ENCODE results near the gene DHRSX.
A peak's percentile ranks its signal among the peaks of the same experiment; 100 is the strongest.
"Not testable (repeated sequence)": the region's sequence is repeated elsewhere in the genome, so short reads cannot be mapped to it uniquely, and the experiment has no call there.

The DHRSX gene

DNA sequence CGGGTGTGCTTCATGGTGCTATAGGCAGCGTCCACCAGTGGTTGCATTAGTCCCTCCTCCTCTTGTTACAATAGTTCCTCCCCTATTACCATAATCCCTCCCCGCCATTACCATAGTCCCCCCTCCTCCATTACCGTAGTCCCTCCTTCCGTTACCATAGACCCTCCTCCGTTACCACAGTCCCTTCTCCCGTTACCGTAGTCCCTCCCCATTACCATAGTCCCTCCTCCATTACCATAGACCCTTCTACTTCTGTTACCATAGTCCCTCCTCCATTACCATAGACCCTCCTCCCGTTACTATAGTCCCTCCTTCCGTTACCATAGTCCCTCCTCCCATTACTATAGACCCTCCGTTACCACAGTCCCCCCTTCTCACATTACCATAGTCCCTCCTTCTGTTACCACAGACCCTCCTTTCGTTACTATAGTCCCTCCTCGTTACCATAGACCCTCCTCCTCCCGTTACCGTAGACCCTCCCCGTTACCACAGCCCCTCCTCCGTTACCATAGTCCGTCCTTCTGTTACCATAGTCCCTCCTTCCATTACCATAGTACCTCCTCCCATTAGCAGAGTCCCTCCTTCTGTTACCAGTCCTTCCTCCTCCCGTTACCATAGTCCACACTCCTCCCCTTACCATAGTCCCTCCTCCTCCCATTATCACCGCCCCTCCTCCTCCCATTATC, 129.6 kb downstream of the DHRSX start:
- no peak overlapping the region for H3K27ac ChIP-seq
- TF ChIP-seq EZH2 (IDR thresholded peaks at IDR 0.05) (no peak), POLR2AphosphoS5 (IDR thresholded peaks at IDR 0.05; ENCODE audit: borderline replicate concordance, low read depth, low read length) (no peak), FOXP2 (optimal IDR thresholded peaks at IDR 0.05; ENCODE audit: control extremely low read depth, extremely low read length, insufficient read depth) (no peak)
- H3K4me3 ChIP-seq, result peak overlapping the region; percentile 49; the same call in 1 of the 2 replicates
- peak; percentile 24 for DNase-seq (ENCODE audit: low read depth, low spot score)
- H3K9me3 ChIP-seq (ENCODE audit: low read depth, low read length), result no peaks in the 10 kb centered on the region
- H3K9ac ChIP-seq (ENCODE audit: insufficient read length), result no peak overlapping the region
- no peaks in the 10 kb centered on the region for H3K36me3 ChIP-seq (ENCODE audit: insufficient read depth, low read length)

DNA sequence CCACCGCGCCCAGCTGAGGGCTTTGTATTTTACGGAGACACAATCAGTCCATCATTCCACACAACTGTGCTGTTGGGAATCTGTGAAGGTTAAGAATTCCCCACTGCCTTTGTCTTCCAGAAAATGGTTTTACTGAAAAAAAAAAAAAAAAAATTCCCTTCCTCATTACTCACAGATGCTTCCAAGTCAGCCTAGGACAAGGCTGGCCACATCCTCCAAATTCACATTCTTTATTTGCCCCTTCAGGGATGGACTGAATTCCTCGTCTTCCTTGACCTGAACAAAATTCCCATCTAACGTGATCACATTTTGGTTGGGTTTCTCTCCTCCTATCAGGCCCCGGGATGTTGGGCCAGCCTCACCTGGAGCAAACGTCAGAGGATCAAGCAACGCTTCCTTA, 130.3 kb downstream of the DHRSX start:
- Histone ChIP-seq H3K9ac (ENCODE audit: insufficient read length) (no peak overlapping the region), H3K36me3 (ENCODE audit: insufficient read depth, low read length) (no peaks in the 10 kb centered on the region), H3K27ac (no peak overlapping the region), H3K9me3 (ENCODE audit: low read depth, low read length) (no peaks in the 10 kb centered on the region), H3K4me3 (peak overlapping the region; percentile 49; the same call in 1 of the 2 replicates)
- DNase-seq (ENCODE audit: low read depth, low spot score), result no peak
- no peak for TF ChIP-seq POLR2AphosphoS5 (IDR thresholded peaks at IDR 0.05; ENCODE audit: borderline replicate concordance, low read depth, low read length)
- TF ChIP-seq FOXP2 (optimal IDR thresholded peaks at IDR 0.05; ENCODE audit: control extremely low read depth, extremely low read length, insufficient read depth), result no peak
- TF ChIP-seq EZH2 (IDR thresholded peaks at IDR 0.05), result no peak

DNA sequence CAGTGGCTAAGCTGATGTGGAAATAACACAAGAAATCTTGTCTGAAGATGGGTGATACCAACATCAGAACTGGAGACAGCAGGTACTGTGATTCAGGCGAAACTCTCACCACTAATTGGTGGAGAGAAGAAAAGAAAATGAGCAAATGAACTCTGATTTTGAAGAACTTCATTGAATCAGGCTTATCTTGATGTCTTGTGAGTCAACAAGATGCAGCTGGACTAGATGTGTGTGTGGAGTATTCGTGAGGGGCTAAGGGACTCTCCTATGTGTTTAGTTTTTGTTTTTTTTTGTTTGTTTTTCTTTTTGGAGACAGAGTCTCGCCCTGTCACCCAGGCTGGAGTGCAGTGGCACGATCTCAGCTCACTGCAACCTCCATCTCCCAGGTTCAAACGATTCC, 131.6 kb downstream of the DHRSX start:
- Histone ChIP-seq H3K27ac (no peak overlapping the region), H3K4me3 (no peak overlapping the region), H3K9ac (ENCODE audit: insufficient read length) (no peak overlapping the region), H3K36me3 (ENCODE audit: insufficient read depth, low read length) (no peaks in the 10 kb centered on the region), H3K9me3 (ENCODE audit: low read depth, low read length) (no peaks in the 10 kb centered on the region)
- no peak for TF ChIP-seq EZH2 (IDR thresholded peaks at IDR 0.05)
- TF ChIP-seq FOXP2 (optimal IDR thresholded peaks at IDR 0.05; ENCODE audit: control extremely low read depth, extremely low read length, insufficient read depth), result no peak
- no peak for TF ChIP-seq POLR2AphosphoS5 (IDR thresholded peaks at IDR 0.05; ENCODE audit: borderline replicate concordance, low read depth, low read length)
- DNase-seq (ENCODE audit: low read depth, low spot score), result no peak

DNA sequence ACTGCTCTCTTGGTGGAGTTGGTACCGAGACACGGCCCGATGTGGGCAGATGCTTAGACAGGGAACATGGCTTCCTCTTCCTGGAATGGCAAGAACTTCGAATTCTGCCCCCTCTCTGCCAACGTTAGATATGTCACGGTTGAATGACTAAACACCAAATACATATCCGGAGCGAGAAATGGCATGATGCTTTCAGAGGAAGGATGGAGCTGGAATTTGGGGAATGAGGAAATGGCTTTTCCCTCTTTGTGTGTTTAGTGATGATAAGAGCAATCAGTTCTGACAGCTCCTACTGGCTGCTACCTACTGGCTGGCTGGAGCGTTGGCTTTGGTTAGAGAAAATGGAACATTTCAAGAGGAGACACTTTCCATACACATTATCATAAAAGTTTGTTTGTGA, 140.0 kb downstream of the DHRSX start:
- H3K9me3 ChIP-seq (ENCODE audit: low read depth, low read length), result no peaks in the 10 kb centered on the region
- DNase-seq (ENCODE audit: low read depth, low spot score), result no peak
- no peaks in the 10 kb centered on the region for H3K36me3 ChIP-seq (ENCODE audit: insufficient read depth, low read length)
- H3K9ac ChIP-seq (ENCODE audit: insufficient read length), result no peak overlapping the region
- no peak overlapping the region for H3K27ac ChIP-seq
- H3K4me3 ChIP-seq, result no peak overlapping the region
- no peak for TF ChIP-seq EZH2 (IDR thresholded peaks at IDR 0.05)
- no peak for TF ChIP-seq FOXP2 (optimal IDR thresholded peaks at IDR 0.05; ENCODE audit: control extremely low read depth, extremely low read length, insufficient read depth)
- TF ChIP-seq POLR2AphosphoS5 (IDR thresholded peaks at IDR 0.05; ENCODE audit: borderline replicate concordance, low read depth, low read length), result no peak

- H3K9ac ChIP-seq (ENCODE audit: insufficient read length); H3K27ac ChIP-seq; H3K4me3 ChIP-seq; DNase-seq (ENCODE audit: low read depth, low spot score); H3K36me3 ChIP-seq (ENCODE audit: insufficient read depth, low read length); H3K9me3 ChIP-seq (ENCODE audit: low read depth, low read length): not testable (repeated sequence)
Observed at GRCh38 chrX:2359522-2359921, 141.3 kb downstream of the DHRSX start.

DNA sequence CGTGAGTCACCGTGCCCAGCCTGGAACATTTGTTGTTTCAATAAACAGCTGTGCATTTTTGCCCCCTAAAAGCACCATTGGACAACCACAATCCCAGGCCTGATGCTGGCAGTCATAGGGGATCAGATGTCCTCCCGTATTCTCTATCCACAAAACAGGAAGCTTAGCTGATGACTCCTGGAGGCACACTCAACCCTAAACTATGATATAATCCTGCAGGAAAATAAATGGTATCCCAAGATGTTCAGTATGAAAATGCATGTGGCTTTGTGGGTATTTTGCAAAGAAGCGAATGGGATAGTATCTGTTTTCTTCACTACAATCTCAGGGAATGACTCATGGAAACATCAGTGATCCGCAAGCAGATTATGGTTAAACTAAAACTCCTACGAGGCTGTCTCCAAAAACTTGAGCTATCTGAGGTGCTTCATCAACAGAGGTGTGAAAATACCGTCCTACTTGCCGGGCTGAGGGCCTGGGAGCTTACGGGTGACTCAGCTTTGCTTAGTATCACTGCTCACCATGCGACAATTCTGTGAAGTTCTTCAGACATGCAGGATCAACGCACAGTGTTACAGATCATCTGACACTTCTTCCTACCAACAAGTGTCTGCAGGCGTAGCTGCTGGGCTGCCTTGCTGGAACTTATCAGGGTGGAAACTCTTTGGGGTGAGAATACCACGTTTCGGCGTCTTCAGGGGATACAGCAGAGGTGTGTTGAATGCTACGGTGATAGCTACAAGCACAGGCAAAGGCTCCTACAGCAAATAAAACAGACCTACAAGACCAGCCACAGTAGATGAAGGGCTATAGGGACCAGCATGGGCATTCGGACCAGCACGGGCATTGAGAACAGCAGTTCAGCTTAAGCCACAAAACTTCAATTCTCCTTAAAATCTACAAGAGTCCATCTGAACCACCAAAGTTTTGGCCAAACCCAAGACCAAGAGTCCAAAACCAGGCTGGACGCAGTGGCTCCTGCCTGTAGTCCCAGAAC, 148.5 kb downstream of the DHRSX start:
- H3K36me3 ChIP-seq (ENCODE audit: insufficient read depth, low read length), result no peaks in the 10 kb centered on the region
- no peak overlapping the region for H3K4me3 ChIP-seq
- no peaks in the 10 kb centered on the region for H3K9me3 ChIP-seq (ENCODE audit: low read depth, low read length)
- no peak overlapping the region for H3K27ac ChIP-seq
- no peak overlapping the region for H3K9ac ChIP-seq (ENCODE audit: insufficient read length)
- DNase-seq (ENCODE audit: low read depth, low spot score), result no peak
- no peak for TF ChIP-seq POLR2AphosphoS5 (IDR thresholded peaks at IDR 0.05; ENCODE audit: borderline replicate concordance, low read depth, low read length)
- no peak for TF ChIP-seq FOXP2 (optimal IDR thresholded peaks at IDR 0.05; ENCODE audit: control extremely low read depth, extremely low read length, insufficient read depth)
- TF ChIP-seq EZH2 (IDR thresholded peaks at IDR 0.05), result no peak

DNA sequence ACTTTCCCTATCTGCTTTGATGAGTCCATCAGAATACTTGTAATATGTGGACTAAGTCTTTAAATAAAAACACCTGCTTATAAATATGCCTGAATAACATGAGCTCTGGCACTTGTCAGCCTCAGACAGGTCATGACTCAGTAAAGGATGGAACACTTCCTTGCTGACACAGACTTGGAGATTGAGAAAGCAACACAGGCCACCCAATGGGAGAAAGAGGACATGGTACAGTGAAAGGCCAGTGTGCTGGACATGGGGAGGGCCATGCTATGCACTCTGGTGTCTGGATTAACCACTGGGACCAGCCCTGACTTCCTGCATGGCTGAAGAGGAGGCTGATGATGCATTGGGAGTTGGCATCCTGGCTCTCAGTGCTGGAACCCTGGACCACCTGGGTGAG, 149.5 kb downstream of the DHRSX start:
- Histone ChIP-seq H3K9me3 (ENCODE audit: low read depth, low read length) (no peaks in the 10 kb centered on the region), H3K36me3 (ENCODE audit: insufficient read depth, low read length) (no peaks in the 10 kb centered on the region), H3K27ac (no peak overlapping the region), H3K9ac (ENCODE audit: insufficient read length) (no peak overlapping the region), H3K4me3 (no peak overlapping the region)
- DNase-seq (ENCODE audit: low read depth, low spot score), result no peak
- TF ChIP-seq POLR2AphosphoS5 (IDR thresholded peaks at IDR 0.05; ENCODE audit: borderline replicate concordance, low read depth, low read length) (no peak), FOXP2 (optimal IDR thresholded peaks at IDR 0.05; ENCODE audit: control extremely low read depth, extremely low read length, insufficient read depth) (no peak), EZH2 (IDR thresholded peaks at IDR 0.05) (no peak)

DNA sequence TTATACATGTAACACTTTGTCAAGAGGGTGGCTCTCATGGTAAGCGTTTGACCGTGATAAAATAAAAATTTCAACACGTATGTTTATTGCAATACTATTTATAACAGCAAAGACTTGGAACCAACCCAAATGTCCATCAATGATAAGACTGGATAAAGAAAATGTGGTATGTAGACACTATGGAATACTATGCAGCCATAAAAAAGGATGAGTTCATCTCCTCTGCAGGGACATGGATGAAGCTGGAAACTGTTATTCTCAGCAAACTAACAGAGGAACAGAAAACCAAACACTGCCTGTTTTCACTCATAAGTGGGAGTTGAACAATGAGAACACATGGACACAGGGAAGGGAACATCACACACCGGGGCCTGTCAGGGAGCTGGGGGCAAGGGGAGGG, 150.1 kb downstream of the DHRSX start:
- H3K9me3 ChIP-seq (ENCODE audit: low read depth, low read length); H3K36me3 ChIP-seq (ENCODE audit: insufficient read depth, low read length); DNase-seq (ENCODE audit: low read depth, low spot score); H3K9ac ChIP-seq (ENCODE audit: insufficient read length); H3K4me3 ChIP-seq; H3K27ac ChIP-seq: not testable (repeated sequence)

- H3K9me3 ChIP-seq (ENCODE audit: low read depth, low read length); H3K36me3 ChIP-seq (ENCODE audit: insufficient read depth, low read length); H3K9ac ChIP-seq (ENCODE audit: insufficient read length); DNase-seq (ENCODE audit: low read depth, low spot score); H3K27ac ChIP-seq; H3K4me3 ChIP-seq: not testable (repeated sequence)
Observed at GRCh38 chrX:2350036-2350435, 150.7 kb downstream of the DHRSX start.

All from SK-N-MC (cell line).